Lower leg skin (tissue), 4 donors: ENCODE measurements around the gene NIPBL. TPM values are rescaled to one million over a fixed set of nuclear protein-coding genes. Genes with fewer than 3 reads are reported as not detected.
"Not testable (repeated sequence)": the region's sequence is repeated elsewhere in the genome, so short reads cannot be mapped to it uniquely, and the experiment has no call there.

Source experiments
- DNase-seq, 2 donors: peaks; one replicate each; pipeline ENCODE4 v3.0.0-alpha.2; 2019; ENCODE audit warnings: low spot score in 2 of 2
- H3K4me3 ChIP-seq: fragments of 200-600 bp; sonication (generic); 2 replicates; pipeline ENCODE4 v1.5.1; 2017; ENCODE audit warnings: mild to moderate bottlenecking, low read depth; ENCODE audit not compliant: poor library complexity, severe bottlenecking
- CTCF ChIP-seq, 3 donors: fragments of 450-650 bp; IDR thresholded peaks; one replicate each; pipeline ENCODE4 v1.5.1; 2016; ENCODE audit warnings: antibody characterized with exemption in 3 of 3, mild to moderate bottlenecking in 3 of 3, moderate library complexity in 2 of 3
- POLR2A ChIP-seq, 2 donors: fragments of 450-650 bp; IDR thresholded peaks; one replicate each; pipeline ENCODE4 v1.6.1; 2016 to 2017; ENCODE audit warnings: antibody characterized with exemption in 2 of 2, mild to moderate bottlenecking in 1 of 2, moderate library complexity in 1 of 2
- WGBS, 2 donors: methylation state at CpG; one replicate each; pipeline ENCODE4 v1.1.5; 2018; 5-methylcytosine and 5-hydroxymethylcytosine counted together
- intact Hi-C: fragments of 100-400 bp; cut with DNase I; formaldehyde crosslinking; loops from one replicate; pipeline ENCODE4 v1.15.0; 2023; ENCODE audit warnings: low total_unique reads
- total RNA-seq, 4 donors: library from RNA; depleted of rRNA; stranded (reverse); fragments of >200 nt; gene quantifications; one replicate each; pipeline ENCODE4 v1.1.0, GENCODE V29; 2016

NIPBL gene
- total RNA-seq, 4 donors from 2014 or later = 39.0 to 56.9 (median 49.4) TPM

GRCh38 chr5:36901856-36902255 lies 25.3 kb downstream of the NIPBL start:
- TF ChIP-seq POLR2A (IDR thresholded peaks at IDR 0.05) (no peak), CTCF (IDR thresholded peaks at IDR 0.05) (no peak)
- DNase-seq = no peak
- H3K4me3 ChIP-seq = no peak overlapping the region
- intact Hi-C loops = no loop called here
- 92 to 98% methylated on average over 3 of the region's 3 CpGs for WGBS, 2 donors

GRCh38 chr5:36902353-36902752 lies 25.8 kb downstream of the NIPBL start:
- TF ChIP-seq CTCF (IDR thresholded peaks at IDR 0.05) (no peak), POLR2A (IDR thresholded peaks at IDR 0.05) (no peak)
- no peak overlapping the region for H3K4me3 ChIP-seq
- DNase-seq = no peak
- intact Hi-C loops = no loop called here
- 96% methylated on average over 1 of the region's 1 CpG for WGBS, 2 donors

GRCh38 chr5:36904677-36905076 lies 28.1 kb downstream of the NIPBL start:
- WGBS, 2 donors = 92 to 94% methylated on average over 2 of the region's 2 CpGs
- no peak for DNase-seq
- TF ChIP-seq POLR2A (IDR thresholded peaks at IDR 0.05) = no peak
- no peak for TF ChIP-seq CTCF (IDR thresholded peaks at IDR 0.05)
- intact Hi-C loops = no loop called here
- no peak overlapping the region for H3K4me3 ChIP-seq

- 60 to 62% methylated on average over 2 of the region's 2 CpGs for WGBS, 2 donors
- intact Hi-C loops = no loop called here
- DNase-seq = no peak
- H3K4me3 ChIP-seq = no peak overlapping the region
- TF ChIP-seq POLR2A (IDR thresholded peaks at IDR 0.05) = no peak
- no peak for TF ChIP-seq CTCF (IDR thresholded peaks at IDR 0.05)
Measured at GRCh38 chr5:36908544-36909260, 32.1 kb downstream of the NIPBL start.

- intact Hi-C loops = no loop called here
- DNase-seq = no peak
- H3K4me3 ChIP-seq = no peak overlapping the region
- TF ChIP-seq POLR2A (IDR thresholded peaks at IDR 0.05) = no peak
Measured at GRCh38 chr5:36915653-36916052, 39.1 kb downstream of the NIPBL start.

- WGBS, 2 donors = 89 to 100% methylated on average over 4 of the region's 4 CpGs
- intact Hi-C loops, H3K4me3 ChIP-seq, DNase-seq: not testable (repeated sequence)
Measured at GRCh38 chr5:36916614-36917013, 40.0 kb downstream of the NIPBL start.

- H3K4me3 ChIP-seq, intact Hi-C loops, DNase-seq: not testable (repeated sequence)
- 85% methylated on average over 1 of the region's 1 CpG for WGBS, 2 donors
Measured at GRCh38 chr5:36917358-36917757, 40.8 kb downstream of the NIPBL start.
